DND-41 (cell line): ENCODE data around the gene FGF14.

Source experiments
- ATAC-seq: fragments of 200-7000 bp; cut with Tn5 transposase; 3 replicates; pipeline ENCODE4 v1.9.1; 2021; ENCODE audit warnings: low read depth; ENCODE audit not compliant: insufficient read depth
- DNase-seq: peaks from one replicate; pipeline ENCODE4 v3.0.0-alpha.2; 2020
- H2AFZ ChIP-seq: 2 replicates; pipeline ENCODE4 v1.6.0; 2012; ENCODE audit warnings: low read depth, low read length
- H3K27ac ChIP-seq: 2 replicates; pipeline ENCODE4 v1.5.1; 2012; ENCODE audit warnings: low read length, inconsistent platforms
- H3K27me3 ChIP-seq: fragments of 200-600 bp; sonication (generic); 2 replicates; pipeline ENCODE4 v1.6.0; 2012; ENCODE audit warnings: low read length, mild to moderate bottlenecking, inconsistent platforms; ENCODE audit not compliant: insufficient read depth, poor library complexity
- H3K36me3 ChIP-seq: 2 replicates; pipeline ENCODE4 v1.5.1; 2012; ENCODE audit warnings: low read length, inconsistent platforms; ENCODE audit not compliant: insufficient read depth
- H3K4me1 ChIP-seq: 2 replicates; pipeline ENCODE4 v1.5.1; 2012; ENCODE audit warnings: mild to moderate bottlenecking, low read length; ENCODE audit not compliant: insufficient read depth
- H3K4me2 ChIP-seq: 2 replicates; pipeline ENCODE4 v1.6.0; 2012; ENCODE audit warnings: mild to moderate bottlenecking, moderate library complexity, low read length, inconsistent platforms; ENCODE audit not compliant: insufficient read depth
- H3K4me3 ChIP-seq, 2 experiments: fragments of 200-600 bp in 1 of 2; shearing (Covaris generic) in 1 of 2; 2 replicates each; pipeline ENCODE4 v1.5.1; 2012 to 2016; ENCODE audit warnings: inconsistent platforms in 2 of 2, low read length in 2 of 2, mild to moderate bottlenecking in 2 of 2, low read depth in 1 of 2, moderate library complexity in 1 of 2
- H3K79me2 ChIP-seq: 2 replicates; pipeline ENCODE4 v1.6.0; 2012; ENCODE audit warnings: low read length, inconsistent platforms; ENCODE audit not compliant: insufficient read depth
- H3K9ac ChIP-seq: 2 replicates; pipeline ENCODE4 v1.6.0; 2012; ENCODE audit warnings: low read depth, mild to moderate bottlenecking, inconsistent platforms, low read length, moderate library complexity
- H3K9me3 ChIP-seq: 2 replicates; pipeline ENCODE4 v1.5.1; 2012; ENCODE audit warnings: low read length, moderate library complexity, mild to moderate bottlenecking, inconsistent platforms; ENCODE audit not compliant: insufficient read depth, severe bottlenecking
- H4K20me1 ChIP-seq: 2 replicates; pipeline ENCODE4 v1.6.0; 2012; ENCODE audit warnings: low read length; ENCODE audit not compliant: insufficient read depth
- EZH2 ChIP-seq: IDR thresholded peaks from 3 replicates; pipeline ENCODE4 v1.6.1; 2012; ENCODE audit warnings: borderline replicate concordance, low read depth, mild to moderate bottlenecking, moderate library complexity, low read length, inconsistent platforms; ENCODE audit not compliant: severe bottlenecking
- TF ChIP-seq, protein P1 (sequence below): IDR thresholded peaks from 2 replicates; pipeline ENCODE4 v1.5.1; 2012; ENCODE audit warnings: borderline replicate concordance, low read length, moderate library complexity, mild to moderate bottlenecking; ENCODE audit not compliant: poor library complexity, severe bottlenecking; ENCODE audit errors: extremely low read depth

Gene FGF14

DNA sequence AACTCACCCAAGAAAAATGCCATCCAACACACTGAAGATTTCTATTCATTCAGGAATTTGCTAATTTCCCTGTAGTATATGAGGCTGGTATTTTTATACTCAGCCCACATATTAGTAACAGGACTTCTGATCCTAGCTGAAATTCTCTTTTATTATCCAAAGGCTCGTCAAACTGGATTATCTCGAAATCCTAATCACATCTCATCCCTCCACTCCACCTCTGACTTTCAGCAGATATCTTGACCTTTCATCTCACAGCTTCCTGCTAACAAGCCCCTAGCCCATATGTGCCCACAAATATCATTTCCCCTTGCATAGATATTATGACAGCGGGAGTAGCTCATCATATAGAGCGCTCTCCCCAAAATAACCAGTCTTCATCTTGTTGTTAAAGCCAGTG, 279.7 kb downstream of the FGF14 start:
- no peak for ATAC-seq
- Histone ChIP-seq H3K4me1 (no peaks in the 10 kb centered on the region), H3K9me3 (no peaks in the 10 kb centered on the region), H3K27ac (no peak overlapping the region), H4K20me1 (no peaks in the 10 kb centered on the region), H3K4me3 (no peak overlapping the region), H3K27me3 (no peaks in the 10 kb centered on the region), H3K79me2 (no peaks in the 10 kb centered on the region), H3K9ac (no peak overlapping the region), H3K36me3 (no peaks in the 10 kb centered on the region), H2AFZ (no peak overlapping the region), H3K4me2 (no peak overlapping the region)
- DNase-seq, result no peak
- no peak for TF ChIP-seq EZH2
- TF ChIP-seq, protein P1, sequence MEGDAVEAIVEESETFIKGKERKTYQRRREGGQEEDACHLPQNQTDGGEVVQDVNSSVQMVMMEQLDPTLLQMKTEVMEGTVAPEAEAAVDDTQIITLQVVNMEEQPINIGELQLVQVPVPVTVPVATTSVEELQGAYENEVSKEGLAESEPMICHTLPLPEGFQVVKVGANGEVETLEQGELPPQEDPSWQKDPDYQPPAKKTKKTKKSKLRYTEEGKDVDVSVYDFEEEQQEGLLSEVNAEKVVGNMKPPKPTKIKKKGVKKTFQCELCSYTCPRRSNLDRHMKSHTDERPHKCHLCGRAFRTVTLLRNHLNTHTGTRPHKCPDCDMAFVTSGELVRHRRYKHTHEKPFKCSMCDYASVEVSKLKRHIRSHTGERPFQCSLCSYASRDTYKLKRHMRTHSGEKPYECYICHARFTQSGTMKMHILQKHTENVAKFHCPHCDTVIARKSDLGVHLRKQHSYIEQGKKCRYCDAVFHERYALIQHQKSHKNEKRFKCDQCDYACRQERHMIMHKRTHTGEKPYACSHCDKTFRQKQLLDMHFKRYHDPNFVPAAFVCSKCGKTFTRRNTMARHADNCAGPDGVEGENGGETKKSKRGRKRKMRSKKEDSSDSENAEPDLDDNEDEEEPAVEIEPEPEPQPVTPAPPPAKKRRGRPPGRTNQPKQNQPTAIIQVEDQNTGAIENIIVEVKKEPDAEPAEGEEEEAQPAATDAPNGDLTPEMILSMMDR, result no peak

- Histone ChIP-seq H3K27me3 (no peaks in the 10 kb centered on the region), H3K9ac (no peak overlapping the region), H4K20me1 (no peaks in the 10 kb centered on the region), H3K4me2 (no peak overlapping the region), H3K9me3 (no peaks in the 10 kb centered on the region), H3K79me2 (no peaks in the 10 kb centered on the region), H3K4me3 (no peak overlapping the region), H3K36me3 (no peaks in the 10 kb centered on the region), H3K27ac (no peak overlapping the region), H3K4me1 (no peaks in the 10 kb centered on the region), H2AFZ (no peak overlapping the region)
- DNase-seq (no peak), ATAC-seq (no peak)
- TF ChIP-seq, protein P1, result no peak
- TF ChIP-seq EZH2, result no peak
These were observed 284.5 kb downstream of the FGF14 start for GRCh38 chr13:102117175-102117831.

- no peaks in the 10 kb centered on the region for H3K4me1 ChIP-seq
- no peak overlapping the region for H3K9ac ChIP-seq
- H3K27me3 ChIP-seq, result no peaks in the 10 kb centered on the region
- H3K9me3 ChIP-seq, result no peaks in the 10 kb centered on the region
- no peak overlapping the region for H3K4me2 ChIP-seq
- no peaks in the 10 kb centered on the region for H3K79me2 ChIP-seq
- ATAC-seq, result no peak
- no peak overlapping the region for H3K4me3 ChIP-seq
- no peak overlapping the region for H3K27ac ChIP-seq
- TF ChIP-seq, protein P1, result no peak
- no peak for TF ChIP-seq EZH2
- H2AFZ ChIP-seq, result no peak overlapping the region
- no peak for DNase-seq
- no peaks in the 10 kb centered on the region for H3K36me3 ChIP-seq
- no peaks in the 10 kb centered on the region for H4K20me1 ChIP-seq
These were observed 298.4 kb downstream of the FGF14 start for GRCh38 chr13:102103469-102103868.

DNA sequence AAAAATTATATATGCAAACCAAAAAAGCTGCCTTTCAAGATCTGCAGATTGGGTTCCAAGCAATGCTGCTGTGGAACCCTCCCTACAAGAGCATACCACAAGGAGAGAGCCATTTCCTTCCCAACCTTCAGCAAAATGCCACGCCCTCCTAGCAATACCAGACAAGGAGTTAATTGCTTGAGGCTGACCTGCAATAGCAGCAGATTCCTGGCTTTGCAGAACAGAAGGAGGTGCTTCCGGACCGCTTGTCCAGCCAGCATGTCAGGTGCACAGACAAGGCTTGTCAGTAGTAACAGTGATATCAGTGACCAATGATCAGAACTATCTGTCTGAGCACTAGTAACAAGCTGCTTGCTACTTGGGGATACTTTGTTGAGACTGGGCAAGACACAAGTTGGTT, 301.6 kb downstream of the FGF14 start:
- ATAC-seq (no peak), DNase-seq (no peak)
- no peaks in the 10 kb centered on the region for H3K4me1 ChIP-seq
- no peaks in the 10 kb centered on the region for H3K79me2 ChIP-seq
- TF ChIP-seq EZH2, result no peak
- TF ChIP-seq, protein P1, result no peak
- no peak overlapping the region for H2AFZ ChIP-seq
- no peak overlapping the region for H3K27ac ChIP-seq
- no peak overlapping the region for H3K4me3 ChIP-seq
- H4K20me1 ChIP-seq, result no peaks in the 10 kb centered on the region
- H3K9me3 ChIP-seq, result no peaks in the 10 kb centered on the region
- H3K4me2 ChIP-seq, result no peak overlapping the region
- no peaks in the 10 kb centered on the region for H3K27me3 ChIP-seq
- H3K9ac ChIP-seq, result no peak overlapping the region
- no peaks in the 10 kb centered on the region for H3K36me3 ChIP-seq
